ENCODE measurements around the gene PYM1. TPM values are rescaled to one million over a fixed set of nuclear protein-coding genes. Genes with fewer than 3 reads are reported as not detected.
A peak's percentile ranks its signal among the peaks of the same experiment; 100 is the strongest.

The PYM1 gene
- total RNA-seq = 15.5 TPM

DNA sequence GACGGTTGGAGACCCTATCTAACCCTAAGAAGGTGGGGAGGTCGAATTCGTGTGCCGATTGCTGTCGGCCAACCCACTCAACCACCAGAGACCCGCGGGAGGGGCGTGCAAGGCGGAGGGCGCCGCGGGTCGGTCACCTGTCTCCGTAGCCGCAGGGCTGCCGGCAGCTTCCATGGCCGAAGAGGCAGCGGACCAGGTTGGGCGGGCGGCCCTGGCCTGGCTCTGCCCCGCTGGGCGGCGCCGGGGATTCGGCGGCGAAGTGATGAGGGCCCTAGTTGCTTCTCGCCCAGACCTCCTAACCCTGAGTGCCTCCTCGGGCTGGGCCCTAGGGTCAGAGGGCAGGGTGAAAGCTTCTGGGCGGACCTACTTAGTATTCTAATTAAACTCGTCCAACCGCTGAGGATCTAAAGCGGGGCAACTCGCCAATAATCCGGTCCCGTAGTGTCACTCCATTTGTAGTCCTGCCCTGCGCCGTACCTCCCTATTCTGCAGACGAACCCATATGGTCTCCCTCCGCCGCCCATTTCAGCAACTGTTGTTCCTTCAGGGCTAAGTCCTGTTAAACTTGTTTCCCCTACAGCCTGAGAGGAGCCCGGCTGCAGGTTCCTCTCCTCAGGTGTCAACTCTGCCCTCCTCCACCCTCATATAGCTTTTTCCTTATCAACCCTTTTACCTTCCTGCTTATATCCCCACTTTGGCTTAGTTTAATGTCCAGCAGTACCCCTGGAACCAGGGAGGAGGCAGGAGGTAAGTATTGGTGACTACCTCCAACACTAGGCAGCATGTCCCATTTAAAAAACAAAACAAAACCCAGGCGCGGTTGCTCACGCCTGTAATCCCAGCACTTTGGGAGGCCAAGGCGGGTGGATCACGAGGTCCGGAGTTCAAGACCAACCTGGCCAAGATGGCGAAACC, at the start of gene PYM1:
Gene PYM1, minus strand, starts transcription at position 307 of the 915 bp plus-strand sequence. Its CDS starts 133 bp downstream, at position 174.
- DNase-seq = peak; percentile 83

DNA sequence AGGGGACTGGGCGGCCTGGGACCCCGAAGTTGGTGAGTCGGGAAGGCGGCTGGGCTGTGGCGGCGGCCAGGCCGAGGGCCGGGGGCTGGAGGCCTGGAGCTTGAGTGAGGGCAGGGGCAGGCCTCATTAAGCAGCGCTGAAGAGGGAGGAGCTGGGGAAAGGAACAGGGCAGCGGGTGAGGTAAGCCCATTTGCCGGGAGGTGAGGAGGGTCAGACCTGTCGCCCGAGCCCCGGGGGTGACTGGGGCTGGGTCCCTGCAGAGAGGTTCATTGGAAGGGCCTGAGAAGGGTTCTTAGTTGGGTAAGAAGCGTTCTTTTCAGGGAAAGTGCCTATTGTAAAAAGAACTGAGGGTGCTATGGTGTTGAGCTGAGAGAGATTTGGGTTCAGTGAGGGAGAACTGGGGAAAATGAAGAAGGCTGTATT, 46.6 kb upstream of the PYM1 start:
- DNase-seq = peak; percentile 60

DNA sequence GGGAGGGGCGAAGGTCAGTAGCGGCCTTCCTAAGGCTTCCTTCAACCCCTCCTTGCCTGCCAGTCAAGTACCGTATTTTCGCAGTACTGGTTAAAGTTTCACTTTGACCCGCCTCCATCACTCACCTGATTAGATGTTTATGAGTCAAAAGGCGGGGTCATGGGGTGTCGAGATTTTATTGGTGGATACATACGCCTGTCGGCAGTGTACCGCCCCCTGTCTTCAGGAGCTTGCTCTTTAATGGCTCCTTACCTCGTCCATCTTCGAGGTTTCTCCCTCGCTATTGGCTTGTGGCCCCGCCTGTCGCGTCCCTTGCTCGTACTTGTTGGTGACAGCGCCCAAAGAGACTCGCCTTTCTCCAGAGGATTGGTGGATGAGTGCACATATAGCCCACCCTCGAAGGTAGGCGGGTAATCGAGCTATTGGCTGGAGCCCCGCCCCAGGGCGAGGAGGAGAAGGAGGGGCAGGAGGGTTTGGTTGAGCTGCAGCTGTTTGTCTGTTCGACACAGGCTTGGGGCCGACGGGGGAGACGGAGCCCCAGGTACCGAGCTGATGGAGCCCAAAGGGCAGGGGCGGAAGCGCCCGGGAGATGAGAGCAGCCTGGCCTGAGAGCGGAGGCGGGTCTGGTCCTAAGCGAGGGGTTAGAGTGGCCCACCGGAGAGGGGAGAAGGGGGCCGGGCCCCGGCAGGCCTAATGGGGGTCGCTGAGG, 46.1 kb upstream of the PYM1 start, which contains the start of gene RAB5B:
Gene RAB5B, plus strand, starts transcription at position 480 of the 709 bp plus-strand sequence. CDS start 12,883 bp downstream, outside the sequence.
- peak; percentile 100 for DNase-seq

DNA sequence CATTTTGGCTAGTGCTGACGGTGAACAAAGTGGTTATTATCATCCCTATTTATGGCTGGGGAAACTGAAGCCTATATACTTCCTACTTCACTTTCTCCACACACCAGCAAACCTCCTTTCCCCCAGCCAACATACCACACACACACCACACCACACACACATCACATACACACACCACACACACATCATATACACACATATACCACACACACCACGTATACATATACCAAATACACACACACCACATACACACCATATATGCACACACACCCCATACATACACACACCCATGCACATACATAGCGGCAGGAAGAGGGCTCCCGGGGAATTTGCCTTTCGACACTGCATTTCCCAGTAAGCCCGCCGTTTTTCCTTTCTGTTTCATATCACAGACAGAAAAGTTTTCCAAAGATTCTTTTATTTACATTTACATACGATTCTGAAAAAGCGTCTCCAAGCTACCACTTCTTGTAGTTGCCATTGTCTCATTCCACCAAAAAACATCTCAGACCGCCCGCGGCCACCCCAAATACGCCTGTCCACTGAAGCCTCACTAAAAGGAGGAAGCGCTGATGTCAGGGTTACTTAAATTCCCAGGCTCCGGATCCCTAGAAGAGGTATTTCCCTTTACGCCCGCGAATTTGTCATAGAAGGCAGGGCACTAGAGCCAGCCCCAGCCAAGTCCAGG, 45.4 kb upstream of the PYM1 start:
- DNase-seq = no peak

DNA sequence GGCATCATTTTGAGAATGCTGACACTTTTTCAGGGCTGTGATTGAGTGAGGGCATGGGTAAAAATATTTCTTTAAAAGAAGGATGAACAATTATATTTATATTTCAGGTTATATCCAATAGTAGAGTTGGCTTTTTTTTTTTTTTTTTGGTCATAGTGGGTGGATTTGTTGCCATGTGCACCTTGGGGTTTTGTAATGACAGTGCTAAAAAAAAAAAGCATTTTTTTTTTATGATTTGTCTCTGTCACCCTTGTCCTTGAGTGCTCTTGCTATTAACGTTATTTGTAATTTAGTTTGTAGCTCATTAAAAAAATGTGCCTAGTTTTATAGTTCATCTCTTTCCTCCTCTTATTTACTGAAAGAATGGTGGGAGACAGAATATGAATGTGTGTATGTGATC, 44.8 kb upstream of the PYM1 start:
- no peak for DNase-seq

DNA sequence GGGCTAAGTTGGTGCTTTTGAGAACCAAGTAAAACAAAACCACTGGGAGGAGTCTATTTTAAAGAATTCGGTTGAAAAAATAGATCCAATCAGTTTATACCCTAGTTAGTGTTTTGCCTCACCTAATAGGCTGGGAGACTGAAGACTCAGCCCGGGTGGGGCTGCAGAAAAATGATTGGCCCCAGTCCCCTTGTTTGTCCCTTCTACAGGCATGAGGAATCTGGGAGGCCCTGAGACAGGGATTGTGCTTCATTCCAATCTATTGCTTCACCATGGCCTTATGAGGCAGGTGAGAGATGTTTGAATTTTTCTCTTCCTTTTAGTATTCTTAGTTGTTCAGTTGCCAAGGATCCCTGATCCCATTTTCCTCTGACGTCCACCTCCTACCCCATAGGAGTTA, 44.3 kb upstream of the PYM1 start:
- no peak for DNase-seq

DNA sequence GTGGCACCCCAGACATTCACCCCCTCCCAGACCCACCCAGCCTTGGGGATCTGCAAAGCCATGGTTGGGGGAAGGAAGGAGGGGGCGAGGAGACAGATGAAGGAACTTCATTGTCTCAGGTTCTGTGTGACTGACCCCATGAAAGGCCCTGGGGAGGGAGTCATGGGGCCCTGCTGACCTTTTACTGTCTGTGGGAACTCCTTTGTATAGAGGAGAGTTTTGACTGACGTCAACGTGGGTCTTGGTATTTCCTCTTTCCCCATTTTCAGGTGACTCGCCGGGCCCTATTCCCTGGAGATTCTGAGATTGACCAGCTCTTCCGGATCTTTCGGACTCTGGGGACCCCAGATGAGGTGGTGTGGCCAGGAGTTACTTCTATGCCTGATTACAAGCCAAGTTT, 43.1 kb upstream of the PYM1 start:
- DNase-seq = no peak

DNA sequence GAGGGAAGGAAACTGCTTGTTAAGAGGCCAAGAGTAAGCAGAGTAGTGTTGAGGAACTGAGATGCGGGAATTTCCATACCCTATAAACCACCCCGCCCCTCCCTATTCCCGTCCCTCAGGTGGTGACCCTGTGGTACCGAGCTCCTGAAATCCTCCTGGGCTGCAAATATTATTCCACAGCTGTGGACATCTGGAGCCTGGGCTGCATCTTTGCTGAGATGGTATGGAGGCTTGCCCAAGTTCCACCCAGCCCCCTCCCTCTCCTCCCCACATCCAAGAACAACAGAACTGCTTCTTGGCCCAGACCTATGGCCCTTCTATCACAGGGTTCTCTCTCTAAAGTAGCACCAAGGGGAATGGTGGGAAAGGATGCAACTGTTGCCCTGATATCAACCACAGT, 41.7 kb upstream of the PYM1 start:
- DNase-seq = peak; percentile 15

DNA sequence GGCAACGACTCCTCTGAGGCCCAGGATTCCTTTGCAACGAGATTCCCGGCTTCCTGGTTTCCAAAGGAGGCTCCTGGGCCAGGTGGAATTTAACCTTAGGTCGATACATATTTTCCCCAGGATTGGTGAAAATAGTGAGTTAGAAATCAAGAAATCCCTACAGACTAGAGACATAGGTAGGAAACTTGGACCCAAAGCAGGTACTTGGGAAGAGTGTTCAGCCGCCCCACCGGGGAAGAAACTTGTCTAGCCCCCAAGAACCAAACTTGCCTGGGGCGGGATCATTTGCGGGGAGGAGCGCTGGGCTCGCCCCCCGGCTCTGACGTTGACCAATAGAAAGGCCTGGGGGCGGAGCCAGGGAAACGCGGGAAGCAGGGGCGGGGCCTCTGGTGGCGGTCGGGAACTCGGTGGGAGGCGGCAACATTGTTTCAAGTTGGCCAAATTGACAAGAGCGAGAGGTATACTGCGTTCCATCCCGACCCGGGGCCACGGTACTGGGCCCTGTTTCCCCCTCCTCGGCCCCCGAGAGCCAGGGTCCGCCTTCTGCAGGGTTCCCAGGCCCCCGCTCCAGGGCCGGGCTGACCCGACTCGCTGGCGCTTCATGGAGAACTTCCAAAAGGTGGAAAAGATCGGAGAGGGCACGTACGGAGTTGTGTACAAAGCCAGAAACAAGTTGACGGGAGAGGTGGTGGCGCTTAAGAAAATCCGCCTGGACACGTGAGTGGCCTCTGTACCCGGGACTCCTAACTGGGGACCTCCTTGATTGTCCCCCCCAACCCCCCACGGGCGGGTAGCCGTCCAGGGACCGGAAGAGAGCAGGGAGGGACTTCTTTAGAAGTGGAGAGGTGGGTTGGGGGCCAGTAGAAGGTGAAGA, 39.0 kb upstream of the PYM1 start, which contains the start of gene CDK2:
Gene CDK2, plus strand, starts transcription at position 423 of the 874 bp plus-strand sequence. Its CDS starts 179 bp downstream, at position 602.
- peak; percentile 97 for DNase-seq

DNA sequence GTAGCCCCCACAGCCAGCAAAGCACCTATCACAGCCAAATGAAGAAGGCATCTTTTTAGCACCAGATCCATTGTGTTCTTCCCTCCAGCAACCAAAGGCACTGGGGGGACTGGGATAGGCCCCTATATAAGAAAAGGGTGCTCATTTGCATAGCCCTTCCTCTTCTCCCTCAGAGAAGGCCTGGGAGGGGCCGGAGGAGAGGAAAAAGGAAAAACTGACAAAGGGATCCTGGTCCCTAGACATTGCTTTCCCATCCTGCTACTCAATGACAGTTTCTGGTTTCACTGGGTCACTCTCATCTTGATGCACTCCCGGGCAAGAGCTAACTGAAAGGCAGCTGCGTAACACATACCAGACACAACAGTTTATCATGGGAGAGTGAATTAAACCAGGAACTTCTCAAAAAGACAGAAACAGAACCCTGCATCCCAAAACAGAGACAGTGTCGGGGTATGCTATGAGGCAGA, 38.3 kb upstream of the PYM1 start, which contains the start of gene PMEL:
Gene PMEL, minus strand, starts transcription at position 102 of the 467 bp plus-strand sequence. Its CDS starts 31 bp downstream, at position 71.
- DNase-seq = no peak

DNA sequence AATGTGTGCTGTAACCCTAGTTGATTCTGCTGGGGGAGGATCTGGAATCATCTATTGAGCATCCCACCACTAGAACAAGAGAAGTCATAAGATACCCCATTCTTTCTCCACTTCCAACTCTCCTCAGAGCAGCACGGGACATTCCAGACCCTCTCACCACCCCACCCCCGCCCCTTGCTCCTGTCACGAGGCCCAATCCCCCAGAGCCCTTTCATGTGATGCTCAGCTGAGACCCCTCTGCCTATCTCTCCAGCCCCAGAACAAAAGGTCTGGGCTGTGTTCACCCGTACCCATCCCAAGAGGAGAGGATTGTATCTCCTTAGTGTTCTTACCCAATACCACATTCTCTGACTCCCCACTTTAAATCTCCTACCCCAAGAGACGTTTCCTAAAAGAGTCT, 37.5 kb upstream of the PYM1 start:
- no peak for DNase-seq

DNA sequence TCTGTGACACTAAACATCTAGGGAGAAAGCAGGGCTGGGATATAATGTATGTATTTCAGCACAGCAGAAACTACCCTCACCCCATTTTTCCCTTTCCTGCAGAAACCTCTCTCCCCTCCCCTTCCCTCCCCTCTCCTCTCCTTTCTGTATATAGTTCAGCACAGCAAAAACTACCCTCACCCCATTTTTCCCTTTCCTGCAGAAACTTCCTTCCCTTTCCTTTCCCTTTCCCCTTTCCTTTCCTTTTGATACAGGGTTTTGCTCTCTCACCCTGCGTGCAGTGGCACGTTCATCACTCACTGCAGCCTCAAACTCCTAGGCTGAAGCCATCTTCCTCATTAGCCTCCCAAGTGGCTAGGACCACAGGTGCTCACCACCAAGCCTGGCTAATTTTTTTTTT, 36.1 kb upstream of the PYM1 start:
- no peak for DNase-seq

DNA sequence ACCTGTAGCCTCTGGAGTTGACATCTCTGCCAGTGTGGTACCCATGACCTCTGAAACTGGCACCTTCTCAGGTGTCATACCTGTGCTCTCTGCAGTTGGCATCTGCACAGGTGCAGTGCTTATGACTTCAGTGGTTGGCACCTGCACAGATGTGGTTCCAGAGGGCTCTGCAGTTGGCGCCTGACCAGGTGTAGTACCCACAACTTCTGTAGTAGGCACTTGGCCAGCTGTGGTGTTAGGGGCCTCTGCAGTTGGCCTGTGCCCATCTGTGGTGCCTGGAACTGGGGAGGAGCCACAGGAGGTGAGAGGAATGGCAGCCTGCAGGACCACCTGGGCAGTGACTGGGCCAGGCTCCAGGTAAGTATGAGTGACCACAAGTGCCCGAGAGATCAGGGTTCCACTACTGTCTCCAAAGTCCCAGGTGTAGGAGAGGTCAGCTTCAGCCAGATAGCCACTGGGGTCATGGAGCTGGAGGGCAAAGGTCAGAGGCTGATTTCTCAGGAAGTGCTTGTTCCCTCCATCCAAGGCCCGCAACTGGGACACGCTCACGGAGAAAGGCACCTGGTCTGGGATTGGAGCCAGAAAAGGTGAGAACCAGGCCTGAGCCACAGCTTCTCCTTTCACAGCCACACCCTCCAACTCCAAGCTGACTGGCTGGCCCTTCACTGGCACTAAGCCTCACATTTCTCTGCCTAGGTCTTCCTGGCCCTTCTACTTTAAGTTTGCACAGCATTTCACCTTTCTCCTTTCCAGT, 29.6 kb upstream of the PYM1 start:
- DNase-seq = no peak

DNA sequence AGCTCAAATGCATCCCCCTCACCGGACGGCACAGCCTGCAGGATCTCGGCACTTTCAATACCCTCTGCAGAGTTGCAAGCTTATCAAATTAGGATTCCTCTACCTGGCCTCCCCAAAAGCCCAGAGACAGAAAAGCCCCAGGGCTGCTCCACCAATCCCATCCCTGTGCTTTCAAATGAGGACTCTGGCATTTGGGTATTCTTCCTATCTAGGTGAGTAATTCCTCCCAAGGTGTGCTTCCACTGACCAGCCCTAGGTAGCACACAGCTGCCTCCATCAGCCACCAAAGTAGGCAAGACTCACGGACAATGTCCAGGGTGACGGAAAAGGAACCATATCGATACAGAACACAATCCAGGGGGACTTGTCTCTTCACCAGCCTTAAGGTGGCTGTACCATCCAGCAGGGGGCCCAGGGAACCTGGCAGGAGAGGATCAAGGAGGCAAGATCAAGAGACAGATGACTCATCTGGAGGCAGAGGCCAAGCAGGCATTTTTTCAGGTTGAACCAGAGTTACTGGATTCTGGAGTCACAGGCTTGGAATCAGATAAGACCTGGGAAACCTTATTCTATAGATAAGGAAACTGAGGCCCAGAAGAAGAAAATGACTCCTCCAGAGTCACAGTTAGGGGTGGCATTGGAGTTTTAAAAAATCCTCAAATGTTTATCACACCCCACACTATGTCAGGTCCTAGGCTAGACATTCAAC, 28.3 kb upstream of the PYM1 start:
- DNase-seq = no peak

DNA sequence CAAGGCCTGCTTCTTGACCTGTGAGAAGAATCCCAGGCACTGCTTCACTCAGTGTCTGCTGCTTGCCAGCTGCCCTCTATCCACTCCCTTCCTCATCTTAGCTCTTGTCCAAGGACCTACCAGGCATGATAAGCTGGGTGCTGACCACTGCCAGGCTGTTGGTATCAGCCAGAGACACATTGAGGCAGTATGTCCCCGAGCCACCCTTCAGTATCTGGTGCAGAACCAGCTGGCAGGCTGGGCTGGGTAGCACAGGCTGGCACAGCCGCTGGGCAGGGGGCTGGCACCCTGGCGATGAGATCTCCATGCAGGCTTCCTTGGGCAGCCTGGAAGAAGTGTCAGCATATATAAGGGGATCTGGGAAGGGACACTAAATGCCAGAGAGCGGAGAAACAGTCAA, 27.6 kb upstream of the PYM1 start:
- no peak for DNase-seq

DNA sequence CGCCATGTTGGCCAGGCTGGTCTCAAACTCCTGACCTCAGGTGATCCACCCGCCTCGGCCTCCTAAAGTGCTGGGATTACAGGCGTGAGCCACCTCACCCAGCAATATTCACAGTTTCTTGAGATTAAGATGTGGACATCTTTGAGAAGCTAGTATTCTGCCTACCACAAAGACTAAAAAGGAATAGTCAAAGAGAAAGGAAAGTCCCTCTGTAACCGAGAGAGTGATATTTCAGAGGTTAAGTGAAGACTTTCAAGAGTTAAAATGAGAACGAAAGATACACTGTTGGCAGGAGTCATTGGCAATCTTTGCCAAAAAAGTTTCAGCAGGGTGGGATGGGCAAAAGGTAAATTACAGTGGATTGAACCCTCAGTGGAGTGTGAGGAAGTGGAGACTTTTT, 18.9 kb upstream of the PYM1 start:
- no peak for DNase-seq

DNA sequence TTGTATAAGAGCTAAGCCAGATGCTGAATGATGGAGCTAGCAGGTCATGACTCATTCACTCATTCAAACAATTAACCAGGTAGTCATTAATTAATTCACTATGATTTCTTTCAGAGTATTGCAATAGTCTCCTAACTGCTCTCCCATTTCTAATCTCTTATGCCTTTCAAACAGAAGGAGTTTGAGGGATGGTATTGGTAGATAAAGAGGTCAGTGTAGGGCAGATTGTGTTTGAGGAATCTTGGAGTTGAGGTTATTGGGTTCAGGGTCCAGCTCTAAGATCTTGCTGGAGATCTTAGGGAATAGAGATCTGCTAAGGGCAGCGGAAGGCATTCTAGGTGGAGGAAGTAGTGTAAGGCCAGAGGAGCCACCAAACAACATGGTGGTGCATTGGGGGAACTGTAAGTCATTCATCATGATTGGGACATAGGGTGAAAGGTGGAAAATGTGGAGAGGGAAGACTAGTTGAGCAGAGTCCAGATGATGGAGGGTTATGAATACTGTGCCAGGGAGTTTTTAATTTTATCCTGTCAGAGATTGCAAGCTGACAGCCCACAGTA, 15.0 kb upstream of the PYM1 start:
- no peak for DNase-seq

DNA sequence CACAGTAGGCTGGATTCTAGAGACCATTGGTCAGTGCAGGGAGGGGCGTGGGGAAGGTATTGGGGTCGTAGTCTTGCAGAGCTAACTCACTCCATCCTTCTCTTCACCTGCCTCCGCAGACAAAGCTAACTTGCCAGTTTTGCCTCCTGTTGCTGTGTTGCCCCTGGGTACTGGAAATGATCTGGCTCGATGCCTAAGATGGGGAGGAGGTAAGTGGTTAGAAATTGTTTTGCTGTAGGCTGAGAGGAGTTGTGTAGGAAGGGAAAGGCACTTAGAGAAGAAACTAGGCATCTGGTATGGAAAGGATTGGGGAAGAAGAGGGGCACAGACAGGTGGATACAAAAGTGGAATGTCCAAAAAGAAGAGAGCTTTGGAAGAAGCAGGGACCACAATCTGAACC, 14.4 kb upstream of the PYM1 start:
- DNase-seq = no peak

DNA sequence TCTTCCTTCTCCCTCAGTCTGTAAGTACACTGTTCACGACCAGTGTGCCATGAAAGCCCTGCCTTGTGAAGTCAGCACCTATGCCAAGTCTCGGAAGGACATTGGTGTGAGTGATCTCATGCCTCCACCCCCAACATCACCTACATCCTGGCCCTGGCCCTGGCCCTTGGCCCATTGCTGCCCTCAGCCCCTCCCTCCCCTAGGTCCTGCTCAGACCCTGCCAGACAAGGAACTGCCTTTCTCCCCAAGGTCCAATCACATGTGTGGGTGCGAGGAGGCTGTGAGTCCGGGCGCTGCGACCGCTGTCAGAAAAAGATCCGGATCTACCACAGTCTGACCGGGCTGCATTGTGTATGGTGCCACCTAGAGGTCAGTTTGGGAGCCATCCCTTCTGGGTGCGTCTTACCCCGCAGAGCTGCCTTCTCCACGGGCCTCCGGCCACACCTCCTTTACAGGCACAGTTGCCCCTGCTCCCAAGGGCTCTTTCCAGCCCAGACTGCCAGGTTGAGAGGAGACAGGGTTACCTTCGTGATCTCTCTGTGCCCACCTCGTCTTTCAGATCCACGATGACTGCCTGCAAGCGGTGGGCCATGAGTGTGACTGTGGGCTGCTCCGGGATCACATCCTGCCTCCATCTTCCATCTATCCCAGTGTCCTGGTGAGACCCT, 12.5 kb upstream of the PYM1 start:
- peak; percentile 91 for DNase-seq
